K562 (cell line): ENCODE measurements around the gene AP1G2. TPM values are rescaled to one million over a fixed set of nuclear protein-coding genes. Genes with fewer than 3 reads are reported as not detected.
A peak's percentile ranks its signal among the peaks of the same experiment; 100 is the strongest.

Experiments
- CCNT2 ChIP-seq: IDR thresholded peaks from 2 replicates; pipeline ENCODE4 v1.6.1; 2011; ENCODE audit warnings: borderline replicate concordance, low read depth, mild to moderate bottlenecking, moderate library complexity, mixed read lengths, low read length; ENCODE audit not compliant: insufficient read length; ENCODE audit errors: extremely low read depth
- CREB3 ChIP-seq: fragments of 450-650 bp; conservative IDR thresholded peaks from 2 replicates; pipeline ENCODE4 v1.6.1; 2016; ENCODE audit warnings: missing genetic modification characterization, low read depth, mild to moderate bottlenecking, missing compliant biosample characterization, moderate library complexity
- GATAD2A ChIP-seq: fragments of 450-650 bp; IDR thresholded peaks from 2 replicates; pipeline ENCODE4 v1.6.1; 2017
- MNT ChIP-seq, 2 experiments: fragments of 450-650 bp; conservative IDR thresholded peaks; 2 replicates each; pipeline ENCODE4 v1.6.1; 2017; ENCODE audit warnings: mild to moderate bottlenecking in 2 of 2, moderate library complexity in 2 of 2
- MTF1 ChIP-seq: fragments of 250-450 bp; sonication (Bioruptor Pico); IDR thresholded peaks from 2 replicates; pipeline ENCODE4 v1.9.0; 2021; ENCODE audit warnings: moderate library complexity, mild to moderate bottlenecking, inconsistent platforms, borderline replicate concordance
- NFATC3 ChIP-seq: fragments of 450-650 bp; IDR thresholded peaks from 2 replicates; pipeline ENCODE4 v1.6.1; 2017; ENCODE audit warnings: mild to moderate bottlenecking
- POLR2AphosphoS2 ChIP-seq: IDR thresholded peaks from 2 replicates; pipeline ENCODE4 v1.6.1; 2012; ENCODE audit warnings: low read length, improper control_type of control experiment
- RUNX1 ChIP-seq: sonication (generic); IDR thresholded peaks from 2 replicates; pipeline ENCODE4 v1.6.1; 2016; ENCODE audit warnings: antibody characterized with exemption, low read depth
- SMARCA4 ChIP-seq: fragments of 450-650 bp; IDR thresholded peaks from 2 replicates; pipeline ENCODE4 v1.6.1; 2016
- SRSF1 ChIP-seq: fragments of 200-400 bp; formaldehyde crosslinking; IDR thresholded peaks from 2 replicates; pipeline ENCODE4 v1.6.1; 2017; ENCODE audit warnings: mild to moderate bottlenecking, low read depth, low read length, moderate library complexity
- THRA ChIP-seq: fragments of 450-650 bp; IDR thresholded peaks from 2 replicates; pipeline ENCODE4 v1.6.1; 2017; ENCODE audit warnings: mild to moderate bottlenecking, moderate library complexity
- XRCC3 ChIP-seq: fragments of 450-650 bp; IDR thresholded peaks from 2 replicates; pipeline ENCODE4 v1.6.1; 2017; ENCODE audit warnings: mild to moderate bottlenecking, moderate library complexity
- ZBED1 ChIP-seq: IDR thresholded peaks from 2 replicates; pipeline ENCODE4 v1.6.1; 2014
- ZBTB8A ChIP-seq: fragments of 450-650 bp; IDR thresholded peaks from 2 replicates; pipeline ENCODE4 v1.6.1; 2018; ENCODE audit warnings: mild to moderate bottlenecking, moderate library complexity; ENCODE audit not compliant: partially characterized antibody
- ZNF124 ChIP-seq: sonication (generic); formaldehyde crosslinking; IDR thresholded peaks from 2 replicates; pipeline ENCODE4 v1.8.1; 2022; ENCODE audit warnings: missing genetic modification reagents
- ZNF311 ChIP-seq: fragments of 250-450 bp; sonication (Bioruptor Pico); IDR thresholded peaks from 2 replicates; pipeline ENCODE4 v1.4.0; 2020; ENCODE audit warnings: mild to moderate bottlenecking, moderate library complexity
- ZNF347 ChIP-seq: fragments of 450-650 bp; formaldehyde crosslinking; IDR thresholded peaks from 2 replicates; pipeline ENCODE4 v1.4.0; 2020; ENCODE audit warnings: low read depth, mild to moderate bottlenecking, moderate library complexity
- ZNF589 ChIP-seq: fragments of 200-800 bp; sonication (Bioruptor generic); IDR thresholded peaks from 2 replicates; pipeline ENCODE4 v1.6.1; 2016; ENCODE audit warnings: low read depth, missing genetic modification characterization, missing compliant biosample characterization
- ZNF830 ChIP-seq: fragments of 250-450 bp; sonication (Bioruptor Pico); IDR thresholded peaks from 2 replicates; pipeline ENCODE4 v1.5.0; 2021; ENCODE audit warnings: mild to moderate bottlenecking
- polyA plus RNA-seq, 8 experiments: library from polyadenylated mRNA; depleted of rRNA in 4 of 8; stranded (reverse) in 5 of 8; unstranded in 3 of 8; fragments of >200 nt; fragmentation: Nextera tagmentation in 2 of 8; fragmentation: Illumina TruSeq in 1 of 8; extraction: Ambion mirVana in 2 of 8; extraction: Trizol in 1 of 8; gene quantifications; 2 replicates each; pipeline versions ENCODE4 v1.2.1 to v1.2.3, GENCODE V29; 2011 to 2014; ENCODE audit warnings: inconsistent platforms in 1 of 8, missing spikeins in 1 of 8
- total RNA-seq, 7 experiments: library from RNA; depleted of rRNA in 6 of 7; stranded (reverse); fragments of >200 nt in 6 of 7; fragmentation: Illumina TruSeq in 2 of 7; extraction: Trizol in 2 of 7; gene quantifications; 2 replicates each; pipeline versions ENCODE4 v1.2.1 to v1.2.3, GENCODE V29; 2011 to 2021; ENCODE audit warnings: low replicate concordance in 1 of 7
- TF ChIP-seq, protein P1 (sequence below): fragments of 250-450 bp; sonication (Bioruptor Pico); IDR thresholded peaks from 2 replicates; pipeline ENCODE4 v1.4.0; 2020; ENCODE audit warnings: mild to moderate bottlenecking, moderate library complexity
- TF ChIP-seq, protein P2 (sequence below): sonication (generic); IDR thresholded peaks from 2 replicates; pipeline ENCODE4 v1.6.1; 2016

Gene AP1G2
- total and polyA plus RNA-seq, 9 of the 15 experiments (the other 6 are each of a cell fraction or from before 2014, with no cell fraction given), result 19.1 to 83.5 (median 33.3) TPM

- no peak for TF ChIP-seq CCNT2
- no peak for TF ChIP-seq ZNF830 (CRISPR knock-in tag)
- TF ChIP-seq ZBTB8A, result no peak
- TF ChIP-seq GATAD2A, result no peak
- TF ChIP-seq ZBED1, result no peak
- TF ChIP-seq ZNF124 (CRISPR knock-in tag), result no peak
- TF ChIP-seq, protein P1, sequence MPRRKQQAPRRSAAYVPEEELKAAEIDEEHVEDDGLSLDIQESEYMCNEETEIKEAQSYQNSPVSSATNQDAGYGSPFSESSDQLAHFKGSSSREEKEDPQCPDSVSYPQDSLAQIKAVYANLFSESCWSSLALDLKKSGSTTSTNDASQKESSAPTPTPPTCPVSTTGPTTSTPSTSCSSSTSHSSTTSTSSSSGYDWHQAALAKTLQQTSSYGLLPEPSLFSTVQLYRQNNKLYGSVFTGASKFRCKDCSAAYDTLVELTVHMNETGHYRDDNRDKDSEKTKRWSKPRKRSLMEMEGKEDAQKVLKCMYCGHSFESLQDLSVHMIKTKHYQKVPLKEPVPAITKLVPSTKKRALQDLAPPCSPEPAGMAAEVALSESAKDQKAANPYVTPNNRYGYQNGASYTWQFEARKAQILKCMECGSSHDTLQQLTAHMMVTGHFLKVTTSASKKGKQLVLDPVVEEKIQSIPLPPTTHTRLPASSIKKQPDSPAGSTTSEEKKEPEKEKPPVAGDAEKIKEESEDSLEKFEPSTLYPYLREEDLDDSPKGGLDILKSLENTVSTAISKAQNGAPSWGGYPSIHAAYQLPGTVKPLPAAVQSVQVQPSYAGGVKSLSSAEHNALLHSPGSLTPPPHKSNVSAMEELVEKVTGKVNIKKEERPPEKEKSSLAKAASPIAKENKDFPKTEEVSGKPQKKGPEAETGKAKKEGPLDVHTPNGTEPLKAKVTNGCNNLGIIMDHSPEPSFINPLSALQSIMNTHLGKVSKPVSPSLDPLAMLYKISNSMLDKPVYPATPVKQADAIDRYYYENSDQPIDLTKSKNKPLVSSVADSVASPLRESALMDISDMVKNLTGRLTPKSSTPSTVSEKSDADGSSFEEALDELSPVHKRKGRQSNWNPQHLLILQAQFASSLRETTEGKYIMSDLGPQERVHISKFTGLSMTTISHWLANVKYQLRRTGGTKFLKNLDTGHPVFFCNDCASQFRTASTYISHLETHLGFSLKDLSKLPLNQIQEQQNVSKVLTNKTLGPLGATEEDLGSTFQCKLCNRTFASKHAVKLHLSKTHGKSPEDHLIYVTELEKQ (CRISPR knock-in tag), result no peak
- TF ChIP-seq THRA, result no peak
- TF ChIP-seq NFATC3, result no peak
- TF ChIP-seq MNT (conservative IDR thresholded peaks at IDR 0.05), result peak in 1 of 2 experiments; percentile 52; a peak in 1 of 4 replicates
- no peak for TF ChIP-seq ZNF589 (CRISPR knock-in tag)
- no peak for TF ChIP-seq ZNF347 (CRISPR knock-in tag)
- peak; percentile 34; the same call in 1 of the 2 replicates for TF ChIP-seq SMARCA4
- TF ChIP-seq MTF1 (CRISPR knock-in tag), result no peak
- no peak for TF ChIP-seq RUNX1
- TF ChIP-seq XRCC3, result no peak
- no peak for TF ChIP-seq ZNF311 (CRISPR knock-in tag)
- no peak for TF ChIP-seq CREB3
- peak; percentile 51; the same call in 1 of the 2 replicates for TF ChIP-seq POLR2AphosphoS2
- TF ChIP-seq SRSF1, result no peak
- TF ChIP-seq, protein P2, sequence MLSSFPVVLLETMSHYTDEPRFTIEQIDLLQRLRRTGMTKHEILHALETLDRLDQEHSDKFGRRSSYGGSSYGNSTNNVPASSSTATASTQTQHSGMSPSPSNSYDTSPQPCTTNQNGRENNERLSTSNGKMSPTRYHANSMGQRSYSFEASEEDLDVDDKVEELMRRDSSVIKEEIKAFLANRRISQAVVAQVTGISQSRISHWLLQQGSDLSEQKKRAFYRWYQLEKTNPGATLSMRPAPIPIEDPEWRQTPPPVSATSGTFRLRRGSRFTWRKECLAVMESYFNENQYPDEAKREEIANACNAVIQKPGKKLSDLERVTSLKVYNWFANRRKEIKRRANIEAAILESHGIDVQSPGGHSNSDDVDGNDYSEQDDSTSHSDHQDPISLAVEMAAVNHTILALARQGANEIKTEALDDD, result no peak
Observed at GRCh38 chr14:23567186-23568020, at the start of gene AP1G2 (continued).
